K562 (cell line): Measurements from ENCODE around the gene CHD5. TPM values are rescaled to one million over a fixed set of nuclear protein-coding genes. Genes with fewer than 3 reads are reported as not detected.

Experiments
- ATAC-seq: fragments of 200-7000 bp; cut with Tn5 transposase; 3 replicates; pipeline ENCODE4 v1.9.1; 2020; ENCODE audit warnings: moderate library complexity
- BruUV-seq: library from RNA; stranded (reverse); fragments of 400-500 nt; replicated peaks from 2 replicates; lab custom pipeline; 2021; lab: Mats Ljungman, UMichigan
- CTCF ChIA-PET: fragments of 300-600 bp; formaldehyde crosslinking; extraction: SDS; loops from one replicate; lab custom pipeline; 2021; ENCODE audit warnings: low intra/inter-chr PET ratio; lab: Yijun Ruan, JAX
- POLR2A ChIA-PET: fragments of 300-600, 350-650 bp; sonication (Branson Sonifier 250); formaldehyde crosslinking; extraction: SDS; loops from one replicate; lab custom pipeline; 2021; ENCODE audit warnings: antibody characterized with exemption, inconsistent platforms; lab: Yijun Ruan, JAX
- DNase-seq, 4 experiments: peaks; one replicate each; pipeline versions ENCODE4 v3.0.0 to v3.0.0-alpha.2; 2011 to 2018; ENCODE audit warnings: low spot score in 3 of 4, mixed read lengths in 3 of 4; ENCODE audit errors: extremely low read depth in 1 of 4
- FAIRE-seq: peaks from 2 replicates; lab custom pipeline; 2011; peaks lifted over from hg19 to GRCh38; lab: Jason Lieb, UNC
- H2AFZ ChIP-seq: 2 replicates; pipeline ENCODE4 v1.6.0; 2011; ENCODE audit warnings: low read depth, low read length, control low read depth, inconsistent platforms
- H3K27ac ChIP-seq: fragments of 200-600 bp; 3 replicates; pipeline ENCODE4 v1.8.0; 2011; ENCODE audit warnings: low read depth, mild to moderate bottlenecking, control low read depth, inconsistent platforms, low read length, moderate library complexity, mixed read lengths; ENCODE audit errors: extremely low read depth
- H3K27me3 ChIP-seq, 2 experiments: fragments of 300-600 bp in 1 of 2; 2 replicates in 1 of 2; 3 replicates in 1 of 2; pipeline versions ENCODE4 v1.6.0 to v1.8.0; 2011; ENCODE audit warnings: inconsistent platforms in 2 of 2, low read length in 2 of 2, mild to moderate bottlenecking in 1 of 2, mixed read lengths in 1 of 2, moderate library complexity in 1 of 2; ENCODE audit not compliant: control insufficient read depth in 2 of 2, insufficient read depth in 2 of 2
- H3K36me3 ChIP-seq: fragments of 300-600 bp; 3 replicates; pipeline ENCODE4 v1.8.0; 2011; ENCODE audit warnings: mild to moderate bottlenecking, low read length, inconsistent platforms; ENCODE audit not compliant: control insufficient read depth, insufficient read depth
- H3K4me1 ChIP-seq, 2 experiments: fragments of 200-600 bp in 1 of 2; replicated peaks in 1 of 2; 2 replicates in 1 of 2; 3 replicates in 1 of 2; pipeline versions ENCODE4 v1.5.1 to v1.8.0; 2011; ENCODE audit warnings: inconsistent platforms in 2 of 2, low read length in 2 of 2, mild to moderate bottlenecking in 1 of 2, mixed read lengths in 1 of 2, moderate library complexity in 1 of 2; ENCODE audit not compliant: control insufficient read depth in 2 of 2, insufficient read depth in 2 of 2
- H3K4me2 ChIP-seq: 2 replicates; pipeline ENCODE4 v1.6.1; 2011; ENCODE audit warnings: low read length, control low read depth, inconsistent platforms, mixed read lengths; ENCODE audit not compliant: insufficient read depth
- H3K4me3 ChIP-seq: fragments of 200-600 bp; sonication (generic), shearing (Covaris generic); 2 replicates; pipeline ENCODE4 v1.5.1; 2016; ENCODE audit warnings: control low read depth, inconsistent platforms
- H3K79me2 ChIP-seq: fragments of 200-600 bp; 3 replicates; pipeline ENCODE4 v1.8.0; 2011; ENCODE audit warnings: low read length, inconsistent platforms; ENCODE audit not compliant: control insufficient read depth, insufficient read depth
- H3K9ac ChIP-seq, 2 experiments: 2 replicates each; pipeline versions ENCODE4 v1.6.0 to v1.6.1; 2011; ENCODE audit warnings: low read depth in 2 of 2, low read length in 2 of 2, control low read depth in 1 of 2, inconsistent platforms in 1 of 2, mild to moderate bottlenecking in 1 of 2, mixed read lengths in 1 of 2; ENCODE audit not compliant: insufficient read depth in 1 of 2
- H3K9me1 ChIP-seq: one replicate; pipeline ENCODE4 v1.6.0; 2011; ENCODE audit warnings: inconsistent platforms, mild to moderate bottlenecking, low read length, moderate library complexity; ENCODE audit not compliant: control insufficient read depth, insufficient read depth
- H3K9me3 ChIP-seq: replicated peaks from 2 replicates; pipeline ENCODE4 v1.5.1; 2011; ENCODE audit warnings: low read depth, low read length, inconsistent platforms; ENCODE audit not compliant: control insufficient read depth, insufficient read depth
- H4K20me1 ChIP-seq: replicated peaks from 2 replicates; pipeline ENCODE4 v1.6.1; 2011; ENCODE audit warnings: low read length, inconsistent platforms, mixed read lengths; ENCODE audit not compliant: control insufficient read depth, insufficient read depth
- JUN ChIP-seq, 2 experiments: sonication (generic) in 1 of 2; formaldehyde crosslinking in 1 of 2; IDR thresholded peaks; 2 replicates each; pipeline versions ENCODE4 v1.6.1 to v1.8.0; 2012 to 2022; ENCODE audit warnings: borderline replicate concordance in 2 of 2, mild to moderate bottlenecking in 2 of 2, improper control_type of control experiment in 1 of 2, low read depth in 1 of 2, low read length in 1 of 2, missing genetic modification reagents in 1 of 2
- MAZ ChIP-seq, 2 experiments: fragments of 450-650 bp in 1 of 2; sonication (generic) in 1 of 2; formaldehyde crosslinking; IDR thresholded peaks in 1 of 2; conservative IDR thresholded peaks in 1 of 2; 2 replicates each; pipeline versions ENCODE4 v1.4.0 to v1.5.0; 2020; ENCODE audit warnings: mild to moderate bottlenecking in 1 of 2, missing genetic modification reagents in 1 of 2
- PRPF4 ChIP-seq: fragments of 200-400 bp; formaldehyde crosslinking; IDR thresholded peaks from one replicate; pipeline ENCODE4 v1.6.1; 2017; ENCODE audit warnings: low read length, low read depth, mild to moderate bottlenecking; ENCODE audit not compliant: insufficient read depth, poor library complexity, severe bottlenecking
- ZNF764 ChIP-seq: fragments of 250-450 bp; sonication (Bioruptor Pico); IDR thresholded peaks from 2 replicates; pipeline ENCODE4 v1.4.0; 2020; ENCODE audit warnings: low read depth, mild to moderate bottlenecking, moderate library complexity
- WGBS: fragments of 100-300 bp; shearing (Covaris generic); methylation state at CpG from one replicate; pipeline ENCODE4 v1.1.6; 2016; ENCODE audit warnings: low coverage, mixed read lengths; ENCODE audit not compliant: insufficient coverage; ENCODE audit errors: missing lambda C conversion rate; 5-methylcytosine and 5-hydroxymethylcytosine counted together
- in situ Hi-C: fragments of 300-500 bp; cut with MboI; formaldehyde crosslinking; loops from 4 replicates; pipeline ENCODE4 v1.15.0; 2018; ENCODE audit warnings: inconsistent platforms, mixed read lengths
- intact Hi-C: fragments of 100-400 bp; cut with micrococcal nuclease; formaldehyde crosslinking; loops from 2 replicates; pipeline ENCODE4 v1.14.2; 2022
- polyA plus RNA-seq, 8 experiments: library from polyadenylated mRNA; depleted of rRNA in 4 of 8; stranded (reverse) in 5 of 8; unstranded in 3 of 8; fragments of >200 nt; fragmentation: Nextera tagmentation in 2 of 8; fragmentation: Illumina TruSeq in 1 of 8; extraction: Ambion mirVana in 2 of 8; extraction: Trizol in 1 of 8; gene quantifications; 2 replicates each; pipeline versions ENCODE4 v1.2.1 to v1.2.3, GENCODE V29; 2011 to 2014; ENCODE audit warnings: inconsistent platforms in 1 of 8, missing spikeins in 1 of 8
- total RNA-seq, 7 experiments: library from RNA; depleted of rRNA in 6 of 7; stranded (reverse); fragments of >200 nt in 6 of 7; fragmentation: Illumina TruSeq in 2 of 7; extraction: Trizol in 2 of 7; gene quantifications; 2 replicates each; pipeline versions ENCODE4 v1.2.1 to v1.2.3, GENCODE V29; 2011 to 2021; ENCODE audit warnings: low replicate concordance in 1 of 7
- TF ChIP-seq, protein P1 (sequence below): fragments of 250-450 bp; sonication (Bioruptor Pico); IDR thresholded peaks from 2 replicates; pipeline ENCODE4 v1.5.0; 2021
- TF ChIP-seq, protein P2 (sequence below): fragments of 450-650 bp; formaldehyde crosslinking; IDR thresholded peaks from 2 replicates; pipeline ENCODE4 v1.4.0; 2022; ENCODE audit warnings: mild to moderate bottlenecking, moderate library complexity

Gene CHD5
- total and polyA plus RNA-seq, 9 of the 15 experiments (the other 6 are each of a cell fraction or from before 2014, with no cell fraction given): 0.03 to 0.52 (median 0.11) TPM; not detected in 2

DNA sequence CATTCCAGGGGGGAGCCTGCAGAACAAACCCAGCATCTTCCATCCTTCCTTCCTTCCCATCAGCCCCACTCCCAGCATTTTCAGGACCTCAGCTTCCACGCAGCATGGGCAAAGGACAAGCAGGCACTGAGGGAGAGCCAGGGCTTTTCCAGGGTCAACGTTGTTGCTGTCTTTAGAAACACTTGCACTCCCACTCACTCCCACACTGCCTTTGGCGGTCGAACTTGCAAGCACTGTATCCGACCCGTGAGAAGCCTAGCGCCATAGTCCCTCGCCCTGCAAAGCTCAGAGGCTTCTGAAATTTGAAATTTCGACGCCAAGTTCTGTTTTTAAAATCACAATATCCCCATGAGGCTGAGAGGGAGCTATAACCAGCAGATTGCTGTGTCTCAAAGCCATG lies 87.0 kb downstream of the CHD5 start:
- TF ChIP-seq MAZ (CRISPR knock-in tag; conservative IDR thresholded peaks at IDR 0.05 in 1 of 2, IDR thresholded peaks at IDR 0.05 in 1 of 2): no peak
- TF ChIP-seq, protein P1, sequence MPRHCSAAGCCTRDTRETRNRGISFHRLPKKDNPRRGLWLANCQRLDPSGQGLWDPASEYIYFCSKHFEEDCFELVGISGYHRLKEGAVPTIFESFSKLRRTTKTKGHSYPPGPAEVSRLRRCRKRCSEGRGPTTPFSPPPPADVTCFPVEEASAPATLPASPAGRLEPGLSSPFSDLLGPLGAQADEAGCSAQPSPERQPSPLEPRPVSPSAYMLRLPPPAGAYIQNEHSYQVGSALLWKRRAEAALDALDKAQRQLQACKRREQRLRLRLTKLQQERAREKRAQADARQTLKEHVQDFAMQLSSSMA (CRISPR knock-in tag): no peak
- no peak for TF ChIP-seq PRPF4
- TF ChIP-seq JUN (IDR thresholded peaks at IDR 0.05; ENCODE audit: borderline replicate concordance, low read depth, low read length): no peak
- no peak for TF ChIP-seq JUN (CRISPR knock-in tag; IDR thresholded peaks at IDR 0.05; ENCODE audit: borderline replicate concordance)
- TF ChIP-seq, protein P2, sequence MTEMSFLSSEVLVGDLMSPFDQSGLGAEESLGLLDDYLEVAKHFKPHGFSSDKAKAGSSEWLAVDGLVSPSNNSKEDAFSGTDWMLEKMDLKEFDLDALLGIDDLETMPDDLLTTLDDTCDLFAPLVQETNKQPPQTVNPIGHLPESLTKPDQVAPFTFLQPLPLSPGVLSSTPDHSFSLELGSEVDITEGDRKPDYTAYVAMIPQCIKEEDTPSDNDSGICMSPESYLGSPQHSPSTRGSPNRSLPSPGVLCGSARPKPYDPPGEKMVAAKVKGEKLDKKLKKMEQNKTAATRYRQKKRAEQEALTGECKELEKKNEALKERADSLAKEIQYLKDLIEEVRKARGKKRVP (CRISPR knock-in tag): no peak
- TF ChIP-seq ZNF764: no peak
- H3K36me3 ChIP-seq: no peaks in the 10 kb centered on the region
- DNase-seq (no peak), FAIRE-seq (no peak), ATAC-seq (peak; percentile 22; the same call in 1 of the 3 replicates)
- H3K27ac ChIP-seq: no peak overlapping the region
- H3K4me1 ChIP-seq: peaks cover 0 to 36% of the 10 kb centered on the region in 2 experiments; a peak in 2 of 5 replicates
- H3K9ac ChIP-seq: no peak overlapping the region
- 4% methylated on average over 10 of the region's 10 CpGs for WGBS
- H3K79me2 ChIP-seq: no peaks in the 10 kb centered on the region
- H3K9me3 ChIP-seq: no peaks in the 10 kb centered on the region
- no peak overlapping the region for H3K4me2 ChIP-seq
- no peak overlapping the region for H2AFZ ChIP-seq
- no peak overlapping the region for H3K4me3 ChIP-seq
- POLR2A ChIA-PET: interaction anchor here (0.6 to 2.2 kb wide), 3 partner anchors 8 to 11 kb away, joined by 3 to 7 read pairs (median 4); no protein-coding TSS in a partner anchor
- in situ Hi-C loops: no loop called here
- CTCF ChIA-PET: no interaction called here
- BruUV-seq: no TSS peak
- no peaks in the 10 kb centered on the region for H3K9me1 ChIP-seq
- intact Hi-C loops: no loop called here
- peaks cover 33% of the 10 kb centered on the region for H4K20me1 ChIP-seq
- peaks cover 48 to 82% of the 10 kb centered on the region in 2 experiments for H3K27me3 ChIP-seq
